GM12878 (cell line): ENCODE results near the gene TCP1. TPM values are rescaled to one million over a fixed set of nuclear protein-coding genes. Genes with fewer than 3 reads are reported as not detected.

Source experiments
- ATAC-seq: fragments of 200-7000 bp; cut with Tn5 transposase; 3 replicates; pipeline ENCODE4 v1.9.1; 2020; ENCODE audit warnings: mild to moderate bottlenecking, moderate library complexity
- BruUV-seq: library from RNA; stranded (reverse); fragments of 400-500 nt; replicated peaks from 2 replicates; lab custom pipeline; 2021; lab: Mats Ljungman, UMichigan
- CTCF ChIA-PET: fragments of 300-600 bp; sonication (Branson Sonifier 250); formaldehyde crosslinking; extraction: SDS; loops from one replicate; lab custom pipeline; 2021; ENCODE audit warnings: inconsistent platforms; lab: Yijun Ruan, JAX
- POLR2A ChIA-PET: fragments of 350-600 bp; formaldehyde crosslinking; extraction: SDS; loops from one replicate; lab custom pipeline; 2021; ENCODE audit warnings: inconsistent platforms; lab: Charles Lee
- RAD21 ChIA-PET: fragments of 300-600 bp; sonication (Branson Sonifier 250); formaldehyde crosslinking; loops from one replicate; lab custom pipeline; 2023; ENCODE audit warnings: antibody characterized with exemption; ENCODE audit not compliant: unreplicated experiment; lab: Charles Lee
- SMC1A ChIA-PET: fragments of 300-600 bp; sonication (Branson Sonifier 250); formaldehyde crosslinking; loops from one replicate; lab custom pipeline; 2023; ENCODE audit not compliant: unreplicated experiment, uncharacterized antibody; lab: Charles Lee
- DNase-seq: peaks from one replicate; pipeline ENCODE4 v3.0.0-alpha.2; 2011; ENCODE audit warnings: low read depth, low spot score
- FAIRE-seq: peaks from 3 replicates; lab custom pipeline; 2011; peaks lifted over from hg19 to GRCh38; lab: Jason Lieb, UNC
- H2AFZ ChIP-seq: 2 replicates; pipeline ENCODE4 v1.6.0; 2011; ENCODE audit warnings: low read depth, low read length, control low read depth; ENCODE audit not compliant: control insufficient read depth
- H3K27ac ChIP-seq: 2 replicates; pipeline ENCODE4 v1.5.1; 2011; ENCODE audit warnings: control low read depth; ENCODE audit not compliant: control insufficient read depth, insufficient read depth
- H3K27me3 ChIP-seq, 2 experiments: replicated peaks in 1 of 2; 2 replicates each; pipeline versions ENCODE4 v1.6.0 to v1.6.1; 2011; ENCODE audit warnings: low read length in 1 of 2; ENCODE audit not compliant: control insufficient read depth in 2 of 2, insufficient read depth in 2 of 2
- H3K36me3 ChIP-seq, 2 experiments: 2 replicates each; pipeline ENCODE4 v1.5.1; 2011; ENCODE audit warnings: low read length in 1 of 2; ENCODE audit not compliant: control insufficient read depth in 2 of 2, insufficient read depth in 2 of 2
- H3K4me1 ChIP-seq: 2 replicates; pipeline ENCODE4 v1.6.1; 2011; ENCODE audit warnings: mild to moderate bottlenecking, low read length, moderate library complexity, mixed read lengths; ENCODE audit not compliant: control insufficient read depth, insufficient read depth
- H3K4me2 ChIP-seq: 2 replicates; pipeline ENCODE4 v1.6.0; 2011; ENCODE audit warnings: control low read depth; ENCODE audit not compliant: control insufficient read depth, insufficient read depth
- H3K4me3 ChIP-seq: fragments of 200-600 bp; sonication (generic); 2 replicates; pipeline ENCODE4 v1.5.1; 2016
- H3K79me2 ChIP-seq: 2 replicates; pipeline ENCODE4 v1.6.0; 2011; ENCODE audit warnings: low read length; ENCODE audit not compliant: control insufficient read depth, insufficient read depth
- H3K9ac ChIP-seq: 2 replicates; pipeline ENCODE4 v1.8.0; 2011; ENCODE audit warnings: low read length, control low read depth, mixed read lengths; ENCODE audit not compliant: control insufficient read depth, insufficient read depth
- H3K9me3 ChIP-seq: replicated peaks from 3 replicates; pipeline ENCODE4 v1.5.1; 2011; ENCODE audit warnings: mild to moderate bottlenecking, low read length; ENCODE audit not compliant: control insufficient read depth, insufficient read depth
- H4K20me1 ChIP-seq: 2 replicates; pipeline ENCODE4 v1.6.0; 2011; ENCODE audit not compliant: control insufficient read depth, insufficient read depth
- IRF4 ChIP-seq: IDR thresholded peaks from 2 replicates; pipeline ENCODE4 v1.6.1; 2011; ENCODE audit warnings: low read depth, low read length
- NR2F1 ChIP-seq: fragments of 450-650 bp; conservative IDR thresholded peaks from 2 replicates; pipeline ENCODE4 v1.6.1; 2017; ENCODE audit warnings: mild to moderate bottlenecking
- POLR2A ChIP-seq: IDR thresholded peaks from 2 replicates; pipeline ENCODE4 v1.6.1; 2011; ENCODE audit warnings: low read depth, mild to moderate bottlenecking, low read length
- POLR2AphosphoS5 ChIP-seq: IDR thresholded peaks from 2 replicates; pipeline ENCODE4 v1.6.1; 2011; ENCODE audit warnings: mild to moderate bottlenecking, low read length, inconsistent platforms
- SREBF1 ChIP-seq: IDR thresholded peaks from 2 replicates; pipeline ENCODE4 v1.6.1; 2012; ENCODE audit warnings: mild to moderate bottlenecking, low read length
- TCF7 ChIP-seq: IDR thresholded peaks from 2 replicates; pipeline ENCODE4 v1.6.1; 2014; ENCODE audit warnings: antibody characterized with exemption, borderline replicate concordance
- WGBS: methylation state at CpG from one replicate; pipeline ENCODE4 v1.1.6; 2016; ENCODE audit warnings: low lambda C conversion rate; ENCODE audit not compliant: insufficient replicate concordance, insufficient coverage; ENCODE audit errors: missing lambda C conversion rate; 5-methylcytosine and 5-hydroxymethylcytosine counted together
- in situ Hi-C: fragments of 300-500 bp; cut with MboI; formaldehyde crosslinking; loops from 9 replicates; pipeline ENCODE4 v1.14.3; 2018; ENCODE audit warnings: mixed read lengths
- intact Hi-C: fragments of 100-400 bp; cut with micrococcal nuclease; formaldehyde crosslinking; loops from one replicate; pipeline ENCODE4 v1.14.2; 2022; ENCODE audit not compliant: unreplicated experiment
- polyA plus RNA-seq, 11 experiments: library from polyadenylated mRNA; depleted of rRNA in 4 of 11; unstranded in 6 of 11; stranded (reverse) in 5 of 11; fragments of >200 nt; fragmentation: Nextera tagmentation in 4 of 11; fragmentation: Illumina TruSeq in 1 of 11; extraction: Ambion mirVana in 4 of 11; extraction: Trizol in 1 of 11; gene quantifications; 1 replicate in 1 of 11; 2 replicates in 10 of 11; pipeline versions ENCODE4 v1.2.1 to v1.2.3, GENCODE V29; 2011 to 2016; ENCODE audit warnings: inconsistent platforms in 2 of 11, missing spikeins in 2 of 11, low read depth in 1 of 11
- total RNA-seq, 4 experiments: library from RNA; depleted of rRNA in 3 of 4; stranded (reverse); fragments of >200 nt in 3 of 4; fragmentation: Illumina TruSeq in 1 of 4; extraction: Trizol in 1 of 4; gene quantifications; 2 replicates each; pipeline versions ENCODE4 v1.2.1 to v1.2.3, GENCODE V29; 2013 to 2021

Gene TCP1
- total and polyA plus RNA-seq, 10 of the 15 experiments (the other 5 are each of a cell fraction or from before 2014, with no cell fraction given): 133 to 457 (median 306) TPM

DNA sequence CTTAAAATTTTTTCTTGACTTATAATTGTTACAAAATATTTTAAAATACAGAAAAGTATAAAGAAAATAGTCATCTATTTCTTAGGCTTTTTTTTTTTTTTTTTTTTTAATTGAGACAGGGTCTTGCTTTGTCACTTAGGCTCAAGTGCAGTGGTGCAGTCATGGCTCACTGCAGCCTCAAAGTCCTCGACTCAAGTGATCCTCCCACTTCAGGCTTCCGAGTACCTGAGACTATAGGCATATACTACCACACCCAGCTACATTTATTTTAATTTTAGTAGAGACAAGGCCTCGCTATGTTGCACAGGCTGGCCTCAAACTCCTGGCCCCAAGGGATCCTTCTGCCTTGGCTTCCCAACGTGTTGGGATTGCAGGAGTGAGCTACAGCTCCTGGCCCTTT is 32.9 kb downstream of the TCP1 start:
- no peak for ATAC-seq
- no peak for DNase-seq
- H3K79me2 ChIP-seq: peaks cover 10% of the 10 kb centered on the region
- no peak overlapping the region for H2AFZ ChIP-seq
- no peaks in the 10 kb centered on the region for H3K4me1 ChIP-seq
- intact Hi-C loops (no loop called here), in situ Hi-C loops (no loop called here)
- H3K27ac ChIP-seq: no peak overlapping the region
- no peak overlapping the region for H3K4me2 ChIP-seq
- no peaks in the 10 kb centered on the region for H3K9me3 ChIP-seq
- no peak for FAIRE-seq
- peaks cover 12 to 31% of the 10 kb centered on the region in 2 experiments for H3K36me3 ChIP-seq
- ChIA-PET POLR2A (interaction anchor here (1.1 kb wide), 1 partner anchor 35 kb away, joined by 3 read pairs; no protein-coding TSS in a partner anchor), RAD21 (no interaction called here), CTCF (interaction anchor here (0.7 kb wide), 1 partner anchor 28 kb away, joined by 3 read pairs; no protein-coding TSS in a partner anchor), SMC1A (interaction anchor here (1.2 kb wide), 1 partner anchor 35 kb away, joined by 3 read pairs; no protein-coding TSS in a partner anchor)
- H4K20me1 ChIP-seq: no peaks in the 10 kb centered on the region
- TF ChIP-seq POLR2AphosphoS5: peak; percentile 30; the same call in 1 of the 2 replicates
- no peak for TF ChIP-seq IRF4
- no peak for TF ChIP-seq TCF7
- TF ChIP-seq SREBF1: no peak
- BruUV-seq: no TSS peak
- H3K27me3 ChIP-seq: no peaks in the 10 kb centered on the region
- H3K9ac ChIP-seq: no peak overlapping the region
- WGBS: 82% methylated on average over 4 of the region's 4 CpGs
- no peak overlapping the region for H3K4me3 ChIP-seq

DNA sequence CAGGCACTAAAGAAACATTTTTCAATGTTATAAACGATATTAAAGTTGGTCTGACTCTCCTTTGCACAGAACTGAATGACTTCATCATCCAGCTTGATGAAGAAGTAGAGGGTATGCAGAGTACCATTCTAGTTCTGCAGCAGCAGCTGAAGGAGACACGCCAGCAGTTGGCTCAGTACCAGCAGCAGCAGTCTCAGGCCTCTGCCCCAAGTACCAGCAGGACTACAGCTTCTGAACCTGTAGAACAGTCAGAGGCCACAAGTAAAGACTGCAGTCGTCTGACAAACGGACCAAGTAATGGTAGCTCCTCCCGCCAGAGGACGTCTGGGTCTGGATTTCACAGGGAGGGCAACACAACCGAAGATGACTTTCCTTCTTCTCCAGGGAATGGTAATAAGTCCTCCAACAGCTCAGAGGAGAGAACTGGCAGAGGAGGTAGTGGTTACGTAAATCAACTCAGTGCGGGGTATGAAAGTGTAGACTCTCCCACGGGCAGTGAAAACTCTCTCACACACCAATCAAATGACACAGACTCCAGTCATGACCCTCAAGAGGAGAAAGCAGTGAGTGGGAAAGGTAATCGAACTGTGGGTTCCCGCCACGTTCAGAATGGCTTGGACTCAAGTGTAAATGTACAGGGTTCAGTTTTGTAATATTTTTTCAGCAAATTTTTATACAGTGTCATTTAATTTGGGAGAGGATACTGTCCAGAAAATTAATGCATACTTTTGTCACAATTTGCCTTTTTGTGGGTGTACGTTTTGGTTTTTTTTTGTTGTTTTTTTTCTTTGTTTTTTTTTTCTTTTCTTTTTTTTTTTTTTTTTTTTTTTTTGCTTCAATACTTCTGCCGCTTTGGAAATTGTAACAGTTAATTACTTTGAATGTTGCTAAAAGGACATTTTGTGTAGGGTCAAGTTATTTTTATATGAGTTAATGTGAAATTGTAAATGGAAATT is 34.2 kb downstream of the TCP1 start:
- RAD21 ChIA-PET: no interaction called here
- CTCF ChIA-PET: interaction anchor here (1.6 kb wide), 1 partner anchor 25 kb away, joined by 3 read pairs; no protein-coding TSS in a partner anchor
- 94% methylated on average over 15 of the region's 15 CpGs for WGBS
- Histone ChIP-seq H3K9ac (no peak overlapping the region), H4K20me1 (no peaks in the 10 kb centered on the region), H3K36me3 (peaks cover 12 to 33% of the 10 kb centered on the region in 2 experiments), H3K27me3 (no peaks in the 10 kb centered on the region), H2AFZ (no peak overlapping the region), H3K4me2 (no peak overlapping the region), H3K9me3 (no peaks in the 10 kb centered on the region), H3K4me1 (no peaks in the 10 kb centered on the region), H3K27ac (no peak overlapping the region), H3K79me2 (no peaks in the 10 kb centered on the region; the same call in 1 of the 2 replicates), H3K4me3 (no peak overlapping the region)
- no peak for FAIRE-seq
- POLR2A ChIA-PET: no interaction called here
- no TSS peak for BruUV-seq
- in situ Hi-C loops (no loop called here), intact Hi-C loops (no loop called here)
- ATAC-seq: no peak; the same call in 2 of the 3 replicates
- SMC1A ChIA-PET: no interaction called here
- no peak for DNase-seq
- TF ChIP-seq POLR2A: peak; percentile 25; the same call in 1 of the 2 replicates
- TF ChIP-seq POLR2AphosphoS5: peak; percentile 64
- no peak for TF ChIP-seq NR2F1
